Transverse colon (tissue), 4 donors: ENCODE data around the gene COTL1. TPM values are rescaled to one million over a fixed set of nuclear protein-coding genes. Genes with fewer than 3 reads are reported as not detected.
"Not testable (repeated sequence)": the region's sequence is repeated elsewhere in the genome, so short reads cannot be mapped to it uniquely, and the experiment has no call there.

Experiments
- DNase-seq: peaks from one replicate; pipeline ENCODE4 v3.0.0-alpha.2; 2019
- H3K27ac ChIP-seq, 4 donors: fragments of 200-600 bp; sonication (generic); 2 replicates each; pipeline ENCODE4 v1.5.1; 2016 to 2018; ENCODE audit warnings: inconsistent platforms in 4 of 4
- H3K27me3 ChIP-seq: fragments of 200-600 bp; sonication (generic); 2 replicates; pipeline ENCODE4 v1.5.1; 2017; ENCODE audit warnings: inconsistent platforms
- H3K36me3 ChIP-seq, 4 donors: fragments of 200-600 bp; sonication (generic); 2 replicates each; pipeline ENCODE4 v1.5.1; 2017 to 2019; ENCODE audit warnings: inconsistent platforms in 4 of 4
- H3K4me1 ChIP-seq, 4 donors: fragments of 200-600 bp; sonication (generic); 2 replicates each; pipeline ENCODE4 v1.5.1; 2017 to 2020; ENCODE audit warnings: inconsistent platforms in 4 of 4
- H3K4me3 ChIP-seq, 4 donors: fragments of 200-600 bp; sonication (generic); 1 replicate in 1 of 4; 2 replicates in 3 of 4; pipeline versions ENCODE4 v1.5.1 to v1.6.1; 2017 to 2019; ENCODE audit warnings: inconsistent platforms in 4 of 4
- H3K9me3 ChIP-seq, 2 donors: fragments of 200-600 bp; sonication (generic); 2 replicates each; pipeline ENCODE4 v1.5.1; 2017 to 2019; ENCODE audit warnings: inconsistent platforms in 2 of 2
- EP300 ChIP-seq: sonication (generic); formaldehyde crosslinking; IDR thresholded peaks from one replicate; pipeline ENCODE4 v1.6.1; 2017; ENCODE audit warnings: antibody characterized with exemption, low read depth
- POLR2A ChIP-seq: fragments of 450-650 bp; IDR thresholded peaks from one replicate; pipeline ENCODE4 v1.6.1; 2016; ENCODE audit warnings: antibody characterized with exemption, mild to moderate bottlenecking, moderate library complexity
- POLR2AphosphoS5 ChIP-seq, 3 donors: sonication (generic); formaldehyde crosslinking; IDR thresholded peaks; one replicate each; pipeline ENCODE4 v1.6.1; 2016; ENCODE audit warnings: antibody characterized with exemption in 3 of 3
- WGBS, 2 donors: methylation state at CpG; one replicate each; pipeline ENCODE4 v1.1.5; 2018; ENCODE audit warnings: low coverage in 1 of 2; 5-methylcytosine and 5-hydroxymethylcytosine counted together
- in situ Hi-C, 4 donors: fragments of 200-750 bp; cut with MboI; loops; one replicate each; pipeline versions ENCODE4 v1.15.0 to v1.15.1; 2017; ENCODE audit warnings: low sequenced_read_pairs in 3 of 4, low pct_ligation_motif_present in 1 of 4, low pct_unique_long_range_greater_than_20kb in 1 of 4
- intact Hi-C: fragments of 100-400 bp; cut with DNase I; formaldehyde crosslinking; loops from one replicate; pipeline ENCODE4 v1.15.1; 2023; ENCODE audit warnings: low total_unique reads
- total RNA-seq, 4 donors: library from RNA; depleted of rRNA; stranded (reverse); fragments of >200 nt; gene quantifications; one replicate each; pipeline ENCODE4 v1.1.0, GENCODE V29; 2016
- TF ChIP-seq, protein P1 (sequence below), 5 experiments: fragments of 200-600 bp in 3 of 5; fragments of 450-650 bp in 2 of 5; sonication (generic) in 3 of 5; IDR thresholded peaks; 1 replicate in 2 of 5; 2 replicates in 3 of 5; pipeline ENCODE4 v1.5.1; 2016 to 2017; ENCODE audit warnings: antibody characterized with exemption in 5 of 5, inconsistent platforms in 3 of 5, mild to moderate bottlenecking in 2 of 5, moderate library complexity in 1 of 5

COTL1 gene
- total RNA-seq, 4 donors from 2014 or later, result 31.1 to 78.9 (median 47.9) TPM

DNA sequence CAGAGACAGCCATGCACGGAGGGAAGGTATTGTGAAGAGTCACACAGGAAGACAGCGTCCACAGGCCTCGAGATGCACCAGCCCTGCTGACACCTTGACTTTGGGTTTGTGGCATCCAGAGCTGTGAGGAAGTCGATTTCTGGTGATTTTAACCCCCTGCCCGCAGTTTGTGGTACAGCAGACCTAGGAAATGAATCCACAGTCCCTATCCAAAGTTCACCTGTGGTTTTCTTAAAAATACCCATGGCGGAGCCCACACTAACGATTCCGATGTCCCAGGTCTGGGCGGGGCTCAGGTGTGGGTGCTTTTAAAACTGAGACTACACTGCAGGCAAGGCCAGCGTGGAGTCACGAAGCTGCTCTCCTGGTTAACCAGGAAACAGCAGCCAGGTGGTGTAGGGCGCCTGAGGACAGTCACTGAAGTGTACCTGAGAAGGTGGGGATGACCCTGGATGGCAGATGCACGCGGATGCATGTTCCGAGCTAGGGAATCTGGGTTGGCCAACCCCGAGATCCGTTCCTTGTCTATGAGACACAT, 99.0 kb downstream of the COTL1 start:
- no peaks in the 10 kb centered on the region for H3K36me3 ChIP-seq
- H3K4me3 ChIP-seq, result no peak overlapping the region
- in situ Hi-C loops (loop anchor here in 3 of 4 donors (10.0 to 25.0 kb wide), 3 partner anchors 193 to 218 kb away; no protein-coding TSS in a partner anchor), intact Hi-C loops (loop anchor here (10.0 kb wide), 1 partner anchor 206 kb away; no protein-coding TSS in a partner anchor)
- H3K27me3 ChIP-seq, result no peaks in the 10 kb centered on the region
- DNase-seq, result peak; percentile 50
- H3K4me1 ChIP-seq, result peaks cover 0 to 8% (median 5%) of the 10 kb centered on the region in 4 donors
- peak overlapping the region in 2 of 4 donors; percentile 9 to 11 for H3K27ac ChIP-seq
- no peaks in the 10 kb centered on the region for H3K9me3 ChIP-seq
- TF ChIP-seq, protein P1, sequence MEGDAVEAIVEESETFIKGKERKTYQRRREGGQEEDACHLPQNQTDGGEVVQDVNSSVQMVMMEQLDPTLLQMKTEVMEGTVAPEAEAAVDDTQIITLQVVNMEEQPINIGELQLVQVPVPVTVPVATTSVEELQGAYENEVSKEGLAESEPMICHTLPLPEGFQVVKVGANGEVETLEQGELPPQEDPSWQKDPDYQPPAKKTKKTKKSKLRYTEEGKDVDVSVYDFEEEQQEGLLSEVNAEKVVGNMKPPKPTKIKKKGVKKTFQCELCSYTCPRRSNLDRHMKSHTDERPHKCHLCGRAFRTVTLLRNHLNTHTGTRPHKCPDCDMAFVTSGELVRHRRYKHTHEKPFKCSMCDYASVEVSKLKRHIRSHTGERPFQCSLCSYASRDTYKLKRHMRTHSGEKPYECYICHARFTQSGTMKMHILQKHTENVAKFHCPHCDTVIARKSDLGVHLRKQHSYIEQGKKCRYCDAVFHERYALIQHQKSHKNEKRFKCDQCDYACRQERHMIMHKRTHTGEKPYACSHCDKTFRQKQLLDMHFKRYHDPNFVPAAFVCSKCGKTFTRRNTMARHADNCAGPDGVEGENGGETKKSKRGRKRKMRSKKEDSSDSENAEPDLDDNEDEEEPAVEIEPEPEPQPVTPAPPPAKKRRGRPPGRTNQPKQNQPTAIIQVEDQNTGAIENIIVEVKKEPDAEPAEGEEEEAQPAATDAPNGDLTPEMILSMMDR (IDR thresholded peaks at IDR 0.05), result peak in 1 of 5 experiments; percentile 22
- no peak for TF ChIP-seq EP300
- 43 to 57% methylated on average over 4 to 17 of the region's 17 CpGs for WGBS, 2 donors

DNA sequence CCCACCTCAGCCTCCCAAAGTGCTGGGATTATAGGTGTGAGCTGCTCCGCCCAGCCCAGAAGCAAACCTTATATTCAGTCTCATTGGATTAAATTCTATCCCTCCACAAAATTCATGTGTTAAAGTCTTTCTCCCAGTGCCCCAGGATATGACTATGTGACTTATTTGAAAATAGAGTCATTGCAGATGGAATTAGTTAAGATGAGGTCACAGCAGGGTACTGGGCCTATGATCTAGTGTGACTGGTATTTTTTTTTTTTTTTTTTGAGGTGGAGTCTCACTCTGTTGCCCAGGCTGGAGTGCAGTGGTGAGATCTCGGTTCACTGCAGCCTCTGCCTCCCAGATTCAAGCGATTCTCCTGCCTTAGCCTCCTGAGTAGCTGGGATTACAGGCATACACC, 99.7 kb downstream of the COTL1 start:
- not testable (repeated sequence) for H3K4me1 ChIP-seq, H3K27me3 ChIP-seq, DNase-seq, H3K4me3 ChIP-seq, H3K9me3 ChIP-seq, H3K36me3 ChIP-seq, H3K27ac ChIP-seq
- intact Hi-C loops, result loop anchor here (10.0 kb wide), 1 partner anchor 207 kb away; no protein-coding TSS in a partner anchor
- in situ Hi-C loops, result loop anchor here in 3 of 4 donors (10.0 to 25.0 kb wide), 3 partner anchors 194 to 219 kb away; no protein-coding TSS in a partner anchor
- WGBS, 2 donors, result 80 to 94% methylated on average over 3 of the region's 3 CpGs

DNA sequence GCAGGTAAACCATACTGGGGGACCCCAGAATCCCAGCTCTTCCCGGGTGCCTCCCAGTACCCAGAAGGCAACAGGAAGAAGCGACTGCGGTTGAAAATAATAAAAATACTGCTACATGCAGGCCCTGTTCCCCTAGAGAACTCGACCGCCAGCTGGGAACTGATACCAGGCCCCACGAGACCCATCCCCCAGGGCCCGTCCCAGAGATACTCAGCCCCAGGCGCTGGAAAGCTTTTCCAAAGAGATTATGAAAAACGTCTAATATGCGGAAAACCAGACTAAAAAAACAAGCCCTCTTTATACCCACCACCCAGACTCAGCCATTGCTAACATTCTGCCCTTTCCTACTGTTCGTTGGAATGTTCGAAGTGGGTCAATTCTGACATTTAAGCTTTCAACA, 100.5 kb downstream of the COTL1 start:
- no peak for TF ChIP-seq POLR2AphosphoS5 (IDR thresholded peaks at IDR 0.05)
- TF ChIP-seq, protein P1 (IDR thresholded peaks at IDR 0.05), result no peak
- no peak for TF ChIP-seq EP300
- no peak for TF ChIP-seq POLR2A
- Histone ChIP-seq H3K4me3 (no peak overlapping the region), H3K9me3 (no peaks in the 10 kb centered on the region), H3K27ac (no peak overlapping the region), H3K36me3 (no peaks in the 10 kb centered on the region), H3K4me1 (peaks cover 0 to 8% (median 5%) of the 10 kb centered on the region in 4 donors), H3K27me3 (no peaks in the 10 kb centered on the region)
- in situ Hi-C loops, result loop anchor here in 3 of 4 donors (10.0 to 25.0 kb wide), 3 partner anchors 195 to 220 kb away; no protein-coding TSS in a partner anchor
- intact Hi-C loops, result loop anchor here (10.0 kb wide), 1 partner anchor 207 kb away; no protein-coding TSS in a partner anchor
- DNase-seq, result no peak
- 90 to 93% methylated on average over 6 to 12 of the region's 12 CpGs for WGBS, 2 donors

Other genes with a start within 250 kb of the COTL1 start
- gene ATP2C2, start 249.5 kb downstream of the COTL1 start, total RNA-seq, result 1,000 to 10,000 TPM in 1 of 4 donors, 100 to 1,000 TPM in 3; 138 to 3,342 (median 155) TPM
- gene MEAK7, start 113.4 kb downstream of the COTL1 start, total RNA-seq, result 10 to 100 TPM; 20.3 to 29.1 (median 21.8) TPM
- 10 to 100 TPM; 38.0 to 75.5 (median 66.7) TPM for gene KLHL36, start 30.4 kb upstream of the COTL1 start, total RNA-seq
- 10 to 100 TPM; 23.6 to 56.8 (median 45.4) TPM for gene USP10, start 81.9 kb upstream of the COTL1 start, total RNA-seq
- 100 to 1,000 TPM in 1 of 4 donors, 10 to 100 TPM in 3; 53.4 to 326 (median 71.0) TPM for gene CRISPLD2, start 201.9 kb upstream of the COTL1 start, total RNA-seq